ENCODE results near the gene PSMD2. TPM values are rescaled to one million over a fixed set of nuclear protein-coding genes. Genes with fewer than 3 reads are reported as not detected.

PSMD2 gene
- total and polyA plus RNA-seq, 7 donors = 105 to 246 (median 174) TPM

DNA sequence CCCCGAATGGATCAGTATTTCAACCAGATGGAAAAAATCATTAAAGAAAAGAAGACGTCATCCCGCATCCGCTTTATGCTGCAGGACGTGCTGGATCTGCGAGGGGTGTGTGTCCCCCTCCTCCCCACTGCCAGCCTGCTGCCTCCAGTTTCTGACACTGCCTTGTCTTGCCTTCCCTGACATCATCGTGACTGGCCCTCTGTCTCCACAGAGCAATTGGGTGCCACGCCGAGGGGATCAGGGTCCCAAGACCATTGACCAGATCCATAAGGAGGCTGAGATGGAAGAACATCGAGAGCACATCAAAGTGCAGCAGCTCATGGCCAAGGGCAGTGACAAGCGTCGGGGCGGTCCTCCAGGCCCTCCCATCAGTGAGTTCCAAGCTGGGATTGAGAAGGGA is 26.2 kb downstream of the PSMD2 start:
- H3K4me3 ChIP-seq = no peak overlapping the region
- intact Hi-C loops (cut with DNase I) = no loop called here
- TF ChIP-seq, protein P1, sequence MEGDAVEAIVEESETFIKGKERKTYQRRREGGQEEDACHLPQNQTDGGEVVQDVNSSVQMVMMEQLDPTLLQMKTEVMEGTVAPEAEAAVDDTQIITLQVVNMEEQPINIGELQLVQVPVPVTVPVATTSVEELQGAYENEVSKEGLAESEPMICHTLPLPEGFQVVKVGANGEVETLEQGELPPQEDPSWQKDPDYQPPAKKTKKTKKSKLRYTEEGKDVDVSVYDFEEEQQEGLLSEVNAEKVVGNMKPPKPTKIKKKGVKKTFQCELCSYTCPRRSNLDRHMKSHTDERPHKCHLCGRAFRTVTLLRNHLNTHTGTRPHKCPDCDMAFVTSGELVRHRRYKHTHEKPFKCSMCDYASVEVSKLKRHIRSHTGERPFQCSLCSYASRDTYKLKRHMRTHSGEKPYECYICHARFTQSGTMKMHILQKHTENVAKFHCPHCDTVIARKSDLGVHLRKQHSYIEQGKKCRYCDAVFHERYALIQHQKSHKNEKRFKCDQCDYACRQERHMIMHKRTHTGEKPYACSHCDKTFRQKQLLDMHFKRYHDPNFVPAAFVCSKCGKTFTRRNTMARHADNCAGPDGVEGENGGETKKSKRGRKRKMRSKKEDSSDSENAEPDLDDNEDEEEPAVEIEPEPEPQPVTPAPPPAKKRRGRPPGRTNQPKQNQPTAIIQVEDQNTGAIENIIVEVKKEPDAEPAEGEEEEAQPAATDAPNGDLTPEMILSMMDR (IDR thresholded peaks at IDR 0.05) = no peak
- no peak for TF ChIP-seq POLR2A (IDR thresholded peaks at IDR 0.05)
- TF ChIP-seq POLR2AphosphoS5 (IDR thresholded peaks at IDR 0.05) = no peak
- no peak for TF ChIP-seq EP300 (IDR thresholded peaks at IDR 0.05)
- no peaks in the 10 kb centered on the region for H3K9me3 ChIP-seq
- H3K4me1 ChIP-seq = peaks cover 0 to 24% (median 24%) of the 10 kb centered on the region in 4 donors
- no peak for DNase-seq
- no peaks in the 10 kb centered on the region for H3K27me3 ChIP-seq
- peaks cover 94 to 100% (median 98%) of the 10 kb centered on the region in 4 donors for H3K36me3 ChIP-seq
- no peak overlapping the region for H3K27ac ChIP-seq
- WGBS, 2 donors = 92 to 93% methylated on average over 13 of the region's 13 CpGs

DNA sequence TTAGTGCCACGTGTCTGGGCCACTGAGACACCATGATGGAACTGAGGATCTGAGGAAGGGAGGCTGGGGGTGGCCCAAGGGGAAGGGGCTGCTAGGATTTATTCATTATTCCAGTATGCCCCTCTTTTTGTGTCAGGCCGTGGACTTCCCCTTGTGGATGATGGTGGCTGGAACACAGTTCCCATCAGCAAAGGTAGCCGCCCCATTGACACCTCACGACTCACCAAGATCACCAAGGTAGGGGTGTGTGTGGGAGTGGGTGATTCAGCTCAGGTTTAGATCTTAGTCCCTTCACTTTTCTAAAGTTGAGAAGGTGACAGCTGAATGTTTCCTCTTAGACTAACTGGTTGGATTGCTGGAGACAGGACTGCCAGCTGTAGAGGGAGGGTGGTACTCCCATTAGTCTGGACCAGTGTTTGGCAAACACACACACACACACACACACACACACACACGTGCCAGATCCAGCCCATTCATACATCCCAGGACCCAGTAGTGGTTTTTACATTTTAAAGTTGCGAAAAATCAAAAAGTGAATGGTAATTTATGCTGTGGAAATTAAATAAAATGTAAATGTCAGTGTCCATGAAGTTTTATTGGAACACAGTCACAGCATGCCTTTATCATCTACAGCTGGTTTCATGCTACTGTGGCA is 26.8 kb downstream of the PSMD2 start:
- WGBS, 2 donors = 78 to 80% methylated on average over 6 of the region's 6 CpGs
- peaks cover 95 to 100% (median 100%) of the 10 kb centered on the region in 4 donors for H3K36me3 ChIP-seq
- intact Hi-C loops (cut with DNase I) = no loop called here

DNA sequence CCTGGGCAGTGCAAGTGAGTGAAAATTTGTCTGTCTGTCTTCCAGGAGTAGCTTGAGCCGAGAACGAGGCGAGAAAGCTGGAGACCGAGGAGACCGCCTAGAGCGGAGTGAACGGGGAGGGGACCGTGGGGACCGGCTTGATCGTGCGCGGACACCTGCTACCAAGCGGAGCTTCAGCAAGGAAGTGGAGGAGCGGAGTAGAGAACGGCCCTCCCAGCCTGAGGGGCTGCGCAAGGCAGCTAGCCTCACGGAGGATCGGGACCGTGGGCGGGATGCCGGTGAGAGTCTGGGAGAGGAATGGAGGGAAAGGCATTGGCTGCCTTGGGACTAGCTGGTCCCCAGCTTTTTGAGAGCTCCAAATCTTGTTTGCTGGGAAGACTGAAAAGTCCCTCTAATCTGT is 28.1 kb downstream of the PSMD2 start:
- no peaks in the 10 kb centered on the region for H3K27me3 ChIP-seq
- H3K36me3 ChIP-seq = peaks cover 96 to 100% (median 100%) of the 10 kb centered on the region in 4 donors
- 97% methylated on average over 21 of the region's 21 CpGs for WGBS, 2 donors
- DNase-seq = no peak
- peak overlapping the region in 1 of 4 donors; percentile 24 for H3K27ac ChIP-seq
- no peak for TF ChIP-seq POLR2AphosphoS5 (IDR thresholded peaks at IDR 0.05)
- TF ChIP-seq, protein P1 (IDR thresholded peaks at IDR 0.05) = no peak
- no peak for TF ChIP-seq EP300 (IDR thresholded peaks at IDR 0.05)
- TF ChIP-seq POLR2A (IDR thresholded peaks at IDR 0.05) = no peak
- H3K4me3 ChIP-seq = no peak overlapping the region
- H3K4me1 ChIP-seq = peaks cover 0 to 12% (median 7%) of the 10 kb centered on the region in 4 donors
- intact Hi-C loops (cut with DNase I) = no loop called here
- no peaks in the 10 kb centered on the region for H3K9me3 ChIP-seq

More for the DNA sequence above, 26.8 kb downstream of the PSMD2 start:
- no peak overlapping the region for H3K4me3 ChIP-seq
- peaks cover 0 to 19% (median 18%) of the 10 kb centered on the region in 4 donors for H3K4me1 ChIP-seq
- no peak for TF ChIP-seq POLR2AphosphoS5 (IDR thresholded peaks at IDR 0.05)
- TF ChIP-seq, protein P1 (IDR thresholded peaks at IDR 0.05) = no peak
- no peak for TF ChIP-seq EP300 (IDR thresholded peaks at IDR 0.05)
- no peak for TF ChIP-seq POLR2A (IDR thresholded peaks at IDR 0.05)
- no peaks in the 10 kb centered on the region for H3K9me3 ChIP-seq
- H3K27me3 ChIP-seq = no peaks in the 10 kb centered on the region
- DNase-seq = no peak
- no peak overlapping the region for H3K27ac ChIP-seq

DNA sequence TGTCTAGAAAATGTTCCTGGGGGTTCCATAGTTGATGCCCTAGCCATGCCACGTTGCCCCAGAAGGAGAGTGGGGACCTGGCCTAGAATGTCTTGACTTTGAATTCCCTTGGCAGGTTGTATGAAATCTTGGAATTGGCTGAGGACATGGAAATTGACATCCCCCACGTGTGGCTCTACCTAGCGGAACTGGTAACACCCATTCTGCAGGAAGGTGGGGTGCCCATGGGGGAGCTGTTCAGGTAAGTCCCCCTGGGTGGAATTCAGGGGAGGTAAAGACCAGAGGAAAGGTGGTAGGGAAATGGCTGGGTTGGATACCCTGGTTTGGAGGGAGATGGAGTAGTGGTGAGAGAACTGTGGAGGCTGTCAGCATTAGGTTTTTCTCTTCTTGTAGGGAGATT is 29.5 kb downstream of the PSMD2 start:
- 46 to 63% methylated on average over 3 of the region's 3 CpGs for WGBS, 2 donors

More for the DNA sequence above, 29.5 kb downstream of the PSMD2 start:
- TF ChIP-seq EP300 (IDR thresholded peaks at IDR 0.05) = no peak
- TF ChIP-seq, protein P1 (IDR thresholded peaks at IDR 0.05) = no peak
- no peak for DNase-seq
- intact Hi-C loops (cut with DNase I) = no loop called here
- Histone ChIP-seq H3K27me3 (no peaks in the 10 kb centered on the region), H3K4me3 (no peak overlapping the region), H3K4me1 (peaks cover 0 to 7% (median 3%) of the 10 kb centered on the region in 4 donors), H3K36me3 (peaks cover 83 to 100% (median 100%) of the 10 kb centered on the region in 4 donors), H3K9me3 (no peaks in the 10 kb centered on the region), H3K27ac (no peak overlapping the region)

All from sigmoid colon (tissue), 7 donors.